Measurements from ENCODE around the gene GRIP2.

Gene GRIP2

GRCh38 chr3:14505803-14506500, 34.2 kb downstream of the GRIP2 start:
- DNase-seq (ENCODE audit: low read depth): no peak

GRCh38 chr3:14505001-14505802, 34.9 kb downstream of the GRIP2 start:
- no peak for DNase-seq (ENCODE audit: low read depth)

GRCh38 chr3:14503706-14504065, 36.5 kb downstream of the GRIP2 start:
- no peak for DNase-seq (ENCODE audit: low read depth)

- no peak for DNase-seq (ENCODE audit: low read depth)
Observed at GRCh38 chr3:14503033-14503705, 37.0 kb downstream of the GRIP2 start.

- no peak for DNase-seq (ENCODE audit: low read depth)
Observed at GRCh38 chr3:14502472-14502871, 37.7 kb downstream of the GRIP2 start.

- DNase-seq (ENCODE audit: low read depth): no peak
Observed at GRCh38 chr3:14497321-14497720, 42.8 kb downstream of the GRIP2 start.

GRCh38 chr3:14496351-14496750, 43.8 kb downstream of the GRIP2 start:
- DNase-seq (ENCODE audit: low read depth): no peak

GRCh38 chr3:14494973-14495300, 45.2 kb downstream of the GRIP2 start:
- no peak for DNase-seq (ENCODE audit: low read depth)

GRCh38 chr3:14494279-14494972, 45.7 kb downstream of the GRIP2 start:
- DNase-seq (ENCODE audit: low read depth): no peak

GRCh38 chr3:14492948-14493881, 46.9 kb downstream of the GRIP2 start:
- no peak for DNase-seq (ENCODE audit: low read depth)

GRCh38 chr3:14491396-14492190, 48.5 kb downstream of the GRIP2 start:
- no peak for DNase-seq (ENCODE audit: low read depth)

- DNase-seq (ENCODE audit: low read depth): no peak
Observed at GRCh38 chr3:14490831-14491230, 49.3 kb downstream of the GRIP2 start.

GRCh38 chr3:14490255-14490654, 49.9 kb downstream of the GRIP2 start:
- DNase-seq (ENCODE audit: low read depth): no peak

- no peak for DNase-seq (ENCODE audit: low read depth)
Observed at GRCh38 chr3:14489641-14490040, 50.5 kb downstream of the GRIP2 start.

GRCh38 chr3:14488286-14489041, 51.7 kb downstream of the GRIP2 start:
- DNase-seq (ENCODE audit: low read depth): no peak

GRCh38 chr3:14487821-14488220, 52.3 kb downstream of the GRIP2 start:
- DNase-seq (ENCODE audit: low read depth): no peak

- no peak for DNase-seq (ENCODE audit: low read depth)
Observed at GRCh38 chr3:14487086-14487485, 53.1 kb downstream of the GRIP2 start.

- DNase-seq (ENCODE audit: low read depth): no peak
Observed at GRCh38 chr3:14486460-14486859, 53.7 kb downstream of the GRIP2 start.

GRCh38 chr3:14485981-14486380, 54.2 kb downstream of the GRIP2 start:
- DNase-seq (ENCODE audit: low read depth): no peak

- DNase-seq (ENCODE audit: low read depth): no peak
Observed at GRCh38 chr3:14484741-14485140, 55.4 kb downstream of the GRIP2 start.
